WTC11 (cell line): ENCODE data around the gene LRRC18. TPM values are rescaled to one million over a fixed set of nuclear protein-coding genes. Genes with fewer than 3 reads are reported as not detected.

ENCODE experiments used
- ATAC-seq: fragments of 200-7000 bp; cut with Tn5 transposase; 2 replicates; pipeline ENCODE4 v1.10.0; 2021; ENCODE audit warnings: mild to moderate bottlenecking, moderate library complexity
- CTCF ChIA-PET: fragments of 300-600 bp; sonication (Branson Sonifier 250); formaldehyde crosslinking; loops from one replicate; lab custom pipeline; 2021; ENCODE audit warnings: antibody characterized with exemption; lab: Charles Lee
- POLR2A ChIA-PET: fragments of 350-600 bp; sonication (Branson Sonifier 250); formaldehyde crosslinking; loops from one replicate; lab custom pipeline; 2021; ENCODE audit warnings: antibody characterized with exemption; lab: Charles Lee
- DNase-seq: peaks from one replicate; pipeline ENCODE4 v3.0.0; 2021; ENCODE audit warnings: low spot score
- H3K27ac Mint-ChIP-seq: 2 replicates; pipeline ENCODE4 v1.8.0; 2021; ENCODE audit warnings: mixed read lengths
- H3K27me3 Mint-ChIP-seq: 2 replicates; pipeline ENCODE4 v1.8.0; 2021; ENCODE audit warnings: low read depth, mild to moderate bottlenecking, moderate library complexity, mixed read lengths
- H3K36me3 Mint-ChIP-seq: 2 replicates; pipeline ENCODE4 v1.8.0; 2021; ENCODE audit warnings: mixed read lengths
- H3K4me1 Mint-ChIP-seq: 2 replicates; pipeline ENCODE4 v1.8.0; 2022; ENCODE audit warnings: mixed read lengths
- H3K4me3 Mint-ChIP-seq: 2 replicates; pipeline ENCODE4 v1.8.0; 2021; ENCODE audit warnings: mild to moderate bottlenecking, moderate library complexity, mixed read lengths
- H3K9me3 Mint-ChIP-seq: 2 replicates; pipeline ENCODE4 v1.8.0; 2021; ENCODE audit warnings: mixed read lengths
- CBFB ChIP-seq: sonication (generic); formaldehyde crosslinking; IDR thresholded peaks from 2 replicates; pipeline ENCODE4 v1.8.1; 2022; ENCODE audit warnings: mild to moderate bottlenecking, low read depth, missing genetic modification reagents
- ETV6 ChIP-seq: sonication (generic); formaldehyde crosslinking; IDR thresholded peaks from 2 replicates; pipeline ENCODE4 v1.8.1; 2022; ENCODE audit warnings: mild to moderate bottlenecking, missing genetic modification reagents
- FOXK1 ChIP-seq: sonication (generic); formaldehyde crosslinking; IDR thresholded peaks from 2 replicates; pipeline ENCODE4 v1.8.0; 2022; ENCODE audit warnings: mild to moderate bottlenecking, moderate library complexity, missing genetic modification reagents
- GABPB1 ChIP-seq: sonication (generic); formaldehyde crosslinking; IDR thresholded peaks from 2 replicates; pipeline ENCODE4 v1.8.1; 2023; ENCODE audit warnings: mild to moderate bottlenecking, missing genetic modification reagents
- GTF2I ChIP-seq: fragments of 250-450 bp; sonication (Bioruptor Pico); conservative IDR thresholded peaks from 2 replicates; pipeline ENCODE4 v1.4.0; 2021; ENCODE audit warnings: mild to moderate bottlenecking
- HMGA2 ChIP-seq: fragments of 250-450 bp; sonication (Bioruptor Pico); IDR thresholded peaks from 2 replicates; pipeline ENCODE4 v1.4.0; 2021; ENCODE audit warnings: mild to moderate bottlenecking, moderate library complexity
- KAT7 ChIP-seq: sonication (generic); formaldehyde crosslinking; IDR thresholded peaks from 2 replicates; pipeline ENCODE4 v1.8.1; 2023; ENCODE audit warnings: missing genetic modification reagents, mild to moderate bottlenecking, borderline replicate concordance
- MYBL2 ChIP-seq: sonication (generic); formaldehyde crosslinking; IDR thresholded peaks from 2 replicates; pipeline ENCODE4 v1.8.1; 2023; ENCODE audit warnings: mild to moderate bottlenecking, moderate library complexity, missing genetic modification reagents
- NFE2L1 ChIP-seq: sonication (generic); formaldehyde crosslinking; IDR thresholded peaks from 2 replicates; pipeline ENCODE4 v1.8.1; 2023; ENCODE audit warnings: missing genetic modification reagents
- NR1H2 ChIP-seq: sonication (generic); formaldehyde crosslinking; IDR thresholded peaks from 2 replicates; pipeline ENCODE4 v1.9.0; 2021; ENCODE audit warnings: mild to moderate bottlenecking, moderate library complexity, missing genetic modification reagents
- RORB ChIP-seq: fragments of 250-450 bp; sonication (Bioruptor Pico); IDR thresholded peaks from 2 replicates; pipeline ENCODE4 v1.9.0; 2021; ENCODE audit warnings: mild to moderate bottlenecking
- SP1 ChIP-seq: sonication (generic); formaldehyde crosslinking; conservative IDR thresholded peaks from 2 replicates; pipeline ENCODE4 v1.8.1; 2022; ENCODE audit warnings: missing genetic modification reagents
- TCF7 ChIP-seq: sonication (generic); formaldehyde crosslinking; IDR thresholded peaks from 2 replicates; pipeline ENCODE4 v1.8.0; 2022; ENCODE audit warnings: mild to moderate bottlenecking, low read depth, missing genetic modification reagents, moderate library complexity
- TEAD4 ChIP-seq: sonication (generic); formaldehyde crosslinking; IDR thresholded peaks from 2 replicates; pipeline ENCODE4 v1.8.0; 2022; ENCODE audit warnings: mild to moderate bottlenecking, missing genetic modification reagents
- total RNA-seq: library from RNA; stranded (reverse); gene quantifications from 3 replicates; pipeline ENCODE4 v1.2.3, GENCODE V29; 2021
- TF ChIP-seq, protein P1 (sequence below): sonication (generic); formaldehyde crosslinking; IDR thresholded peaks from 2 replicates; pipeline ENCODE4 v1.8.1; 2023; ENCODE audit warnings: mild to moderate bottlenecking, missing genetic modification reagents, moderate library complexity
- TF ChIP-seq, protein P2 (sequence below): sonication (generic); formaldehyde crosslinking; IDR thresholded peaks from 2 replicates; pipeline ENCODE4 v1.8.1; 2023; ENCODE audit warnings: mild to moderate bottlenecking, missing genetic modification reagents, borderline replicate concordance
- TF ChIP-seq, protein P3 (sequence below): sonication (generic); formaldehyde crosslinking; IDR thresholded peaks from 2 replicates; pipeline ENCODE4 v1.8.0; 2023; ENCODE audit warnings: missing genetic modification reagents, mild to moderate bottlenecking, borderline replicate concordance
- TF ChIP-seq, protein P4 (sequence below): sonication (generic); formaldehyde crosslinking; IDR thresholded peaks from 2 replicates; pipeline ENCODE4 v1.8.0; 2022; ENCODE audit warnings: mild to moderate bottlenecking, missing genetic modification reagents

Gene LRRC18
- total RNA-seq, 1 experiment from 2014 or later: not detected

DNA sequence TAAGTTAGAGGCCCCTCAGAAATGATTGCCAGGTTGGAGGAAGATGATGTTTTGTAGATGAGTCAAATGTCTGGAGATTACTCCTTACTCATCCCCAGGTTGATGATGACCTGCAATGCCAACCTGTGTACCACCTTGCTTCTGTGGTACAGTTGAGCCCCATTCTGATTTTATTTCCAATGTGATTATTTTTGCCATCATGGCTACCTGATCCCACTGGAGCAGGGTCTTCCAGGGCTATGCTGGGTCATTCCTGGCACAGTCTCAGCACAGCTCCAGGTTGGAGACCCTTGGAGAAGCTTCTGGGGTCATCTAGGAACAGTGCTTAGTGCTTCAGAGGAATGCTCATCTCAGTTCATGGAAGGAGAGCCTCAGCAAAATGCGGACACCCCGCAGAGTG is 34.3 kb downstream of the LRRC18 start:
- no peaks in the 10 kb centered on the region for H3K27me3 Mint-ChIP-seq
- no peaks in the 10 kb centered on the region for H3K36me3 Mint-ChIP-seq
- TF ChIP-seq FOXK1 (CRISPR knock-in tag) (no peak), MYBL2 (no peak), NFE2L1 (CRISPR knock-in tag) (no peak), GTF2I (CRISPR knock-in tag) (no peak), NR1H2 (CRISPR knock-in tag) (no peak), KAT7 (CRISPR knock-in tag) (no peak), TEAD4 (no peak), RORB (CRISPR knock-in tag) (no peak), SP1 (no peak), TCF7 (no peak), ETV6 (CRISPR knock-in tag) (no peak), GABPB1 (CRISPR knock-in tag) (no peak), CBFB (CRISPR knock-in tag) (no peak)
- TF ChIP-seq, protein P1, sequence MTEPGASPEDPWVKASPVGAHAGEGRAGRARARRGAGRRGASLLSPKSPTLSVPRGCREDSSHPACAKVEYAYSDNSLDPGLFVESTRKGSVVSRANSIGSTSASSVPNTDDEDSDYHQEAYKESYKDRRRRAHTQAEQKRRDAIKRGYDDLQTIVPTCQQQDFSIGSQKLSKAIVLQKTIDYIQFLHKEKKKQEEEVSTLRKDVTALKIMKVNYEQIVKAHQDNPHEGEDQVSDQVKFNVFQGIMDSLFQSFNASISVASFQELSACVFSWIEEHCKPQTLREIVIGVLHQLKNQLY (CRISPR knock-in tag): no peak
- TF ChIP-seq, protein P2, sequence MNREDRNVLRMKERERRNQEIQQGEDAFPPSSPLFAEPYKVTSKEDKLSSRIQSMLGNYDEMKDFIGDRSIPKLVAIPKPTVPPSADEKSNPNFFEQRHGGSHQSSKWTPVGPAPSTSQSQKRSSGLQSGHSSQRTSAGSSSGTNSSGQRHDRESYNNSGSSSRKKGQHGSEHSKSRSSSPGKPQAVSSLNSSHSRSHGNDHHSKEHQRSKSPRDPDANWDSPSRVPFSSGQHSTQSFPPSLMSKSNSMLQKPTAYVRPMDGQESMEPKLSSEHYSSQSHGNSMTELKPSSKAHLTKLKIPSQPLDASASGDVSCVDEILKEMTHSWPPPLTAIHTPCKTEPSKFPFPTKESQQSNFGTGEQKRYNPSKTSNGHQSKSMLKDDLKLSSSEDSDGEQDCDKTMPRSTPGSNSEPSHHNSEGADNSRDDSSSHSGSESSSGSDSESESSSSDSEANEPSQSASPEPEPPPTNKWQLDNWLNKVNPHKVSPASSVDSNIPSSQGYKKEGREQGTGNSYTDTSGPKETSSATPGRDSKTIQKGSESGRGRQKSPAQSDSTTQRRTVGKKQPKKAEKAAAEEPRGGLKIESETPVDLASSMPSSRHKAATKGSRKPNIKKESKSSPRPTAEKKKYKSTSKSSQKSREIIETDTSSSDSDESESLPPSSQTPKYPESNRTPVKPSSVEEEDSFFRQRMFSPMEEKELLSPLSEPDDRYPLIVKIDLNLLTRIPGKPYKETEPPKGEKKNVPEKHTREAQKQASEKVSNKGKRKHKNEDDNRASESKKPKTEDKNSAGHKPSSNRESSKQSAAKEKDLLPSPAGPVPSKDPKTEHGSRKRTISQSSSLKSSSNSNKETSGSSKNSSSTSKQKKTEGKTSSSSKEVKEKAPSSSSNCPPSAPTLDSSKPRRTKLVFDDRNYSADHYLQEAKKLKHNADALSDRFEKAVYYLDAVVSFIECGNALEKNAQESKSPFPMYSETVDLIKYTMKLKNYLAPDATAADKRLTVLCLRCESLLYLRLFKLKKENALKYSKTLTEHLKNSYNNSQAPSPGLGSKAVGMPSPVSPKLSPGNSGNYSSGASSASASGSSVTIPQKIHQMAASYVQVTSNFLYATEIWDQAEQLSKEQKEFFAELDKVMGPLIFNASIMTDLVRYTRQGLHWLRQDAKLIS: no peak
- TF ChIP-seq, protein P3, sequence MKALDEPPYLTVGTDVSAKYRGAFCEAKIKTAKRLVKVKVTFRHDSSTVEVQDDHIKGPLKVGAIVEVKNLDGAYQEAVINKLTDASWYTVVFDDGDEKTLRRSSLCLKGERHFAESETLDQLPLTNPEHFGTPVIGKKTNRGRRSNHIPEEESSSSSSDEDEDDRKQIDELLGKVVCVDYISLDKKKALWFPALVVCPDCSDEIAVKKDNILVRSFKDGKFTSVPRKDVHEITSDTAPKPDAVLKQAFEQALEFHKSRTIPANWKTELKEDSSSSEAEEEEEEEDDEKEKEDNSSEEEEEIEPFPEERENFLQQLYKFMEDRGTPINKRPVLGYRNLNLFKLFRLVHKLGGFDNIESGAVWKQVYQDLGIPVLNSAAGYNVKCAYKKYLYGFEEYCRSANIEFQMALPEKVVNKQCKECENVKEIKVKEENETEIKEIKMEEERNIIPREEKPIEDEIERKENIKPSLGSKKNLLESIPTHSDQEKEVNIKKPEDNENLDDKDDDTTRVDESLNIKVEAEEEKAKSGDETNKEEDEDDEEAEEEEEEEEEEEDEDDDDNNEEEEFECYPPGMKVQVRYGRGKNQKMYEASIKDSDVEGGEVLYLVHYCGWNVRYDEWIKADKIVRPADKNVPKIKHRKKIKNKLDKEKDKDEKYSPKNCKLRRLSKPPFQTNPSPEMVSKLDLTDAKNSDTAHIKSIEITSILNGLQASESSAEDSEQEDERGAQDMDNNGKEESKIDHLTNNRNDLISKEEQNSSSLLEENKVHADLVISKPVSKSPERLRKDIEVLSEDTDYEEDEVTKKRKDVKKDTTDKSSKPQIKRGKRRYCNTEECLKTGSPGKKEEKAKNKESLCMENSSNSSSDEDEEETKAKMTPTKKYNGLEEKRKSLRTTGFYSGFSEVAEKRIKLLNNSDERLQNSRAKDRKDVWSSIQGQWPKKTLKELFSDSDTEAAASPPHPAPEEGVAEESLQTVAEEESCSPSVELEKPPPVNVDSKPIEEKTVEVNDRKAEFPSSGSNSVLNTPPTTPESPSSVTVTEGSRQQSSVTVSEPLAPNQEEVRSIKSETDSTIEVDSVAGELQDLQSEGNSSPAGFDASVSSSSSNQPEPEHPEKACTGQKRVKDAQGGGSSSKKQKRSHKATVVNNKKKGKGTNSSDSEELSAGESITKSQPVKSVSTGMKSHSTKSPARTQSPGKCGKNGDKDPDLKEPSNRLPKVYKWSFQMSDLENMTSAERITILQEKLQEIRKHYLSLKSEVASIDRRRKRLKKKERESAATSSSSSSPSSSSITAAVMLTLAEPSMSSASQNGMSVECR (CRISPR knock-in tag): no peak
- TF ChIP-seq, protein P4, sequence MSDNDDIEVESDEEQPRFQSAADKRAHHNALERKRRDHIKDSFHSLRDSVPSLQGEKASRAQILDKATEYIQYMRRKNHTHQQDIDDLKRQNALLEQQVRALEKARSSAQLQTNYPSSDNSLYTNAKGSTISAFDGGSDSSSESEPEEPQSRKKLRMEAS (CRISPR knock-in tag): no peak
- no peaks in the 10 kb centered on the region for H3K9me3 Mint-ChIP-seq
- DNase-seq (no peak), ATAC-seq (no peak)
- peaks cover 3% of the 10 kb centered on the region; the same call in 1 of the 2 replicates for H3K4me1 Mint-ChIP-seq
- no peak overlapping the region for H3K27ac Mint-ChIP-seq
- ChIA-PET CTCF (no interaction called here), POLR2A (no interaction called here)
- H3K4me3 Mint-ChIP-seq: no peak overlapping the region

DNA sequence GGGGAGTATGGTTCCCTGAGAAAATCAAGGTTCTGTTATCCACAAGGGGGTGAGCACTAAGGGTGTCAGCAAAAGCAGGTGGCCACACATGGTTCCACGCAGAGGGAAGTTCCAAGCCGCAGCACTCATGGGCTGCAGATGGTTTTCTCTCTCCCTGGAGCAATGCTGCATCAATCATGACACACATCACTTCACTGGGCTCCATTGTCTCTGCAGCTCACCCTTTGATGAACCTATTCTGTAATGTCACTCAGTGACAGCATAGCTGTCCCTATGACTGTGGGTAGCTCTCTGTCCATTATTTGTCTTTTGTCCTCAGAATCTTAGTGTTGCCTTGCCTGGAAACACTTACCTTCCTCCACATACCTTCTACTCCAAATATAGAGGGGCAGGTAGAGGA is 34.8 kb downstream of the LRRC18 start:
- ATAC-seq: no peak
- CTCF ChIA-PET: no interaction called here
- Mint-ChIP-seq H3K27ac (no peak overlapping the region), H3K27me3 (no peaks in the 10 kb centered on the region), H3K4me3 (no peak overlapping the region)
- no peak for DNase-seq
- POLR2A ChIA-PET: no interaction called here
- TF ChIP-seq HMGA2 (CRISPR knock-in tag): no peak
- TF ChIP-seq, all 79 proteins: peak for 0
- Mint-ChIP-seq H3K4me1 (peaks cover 3% of the 10 kb centered on the region; the same call in 1 of the 2 replicates), H3K9me3 (no peaks in the 10 kb centered on the region), H3K36me3 (no peaks in the 10 kb centered on the region)
